Endothelial cell (in vitro differentiated cells): ENCODE results near the gene KRT12. TPM values are rescaled to one million over a fixed set of nuclear protein-coding genes. Genes with fewer than 3 reads are reported as not detected.

ENCODE experiments used
- DNase-seq: peaks from one replicate; pipeline ENCODE4 v3.0.0; 2021; ENCODE audit warnings: low spot score
- H3K27ac Mint-ChIP-seq: one replicate; pipeline ENCODE4 v1.8.0; 2021; ENCODE audit warnings: mixed read lengths, inconsistent platforms; ENCODE audit not compliant: unreplicated experiment
- H3K27me3 Mint-ChIP-seq: one replicate; pipeline ENCODE4 v1.8.0; 2021; ENCODE audit warnings: mild to moderate bottlenecking, moderate library complexity, mixed read lengths, inconsistent platforms; ENCODE audit not compliant: unreplicated experiment
- H3K36me3 Mint-ChIP-seq: one replicate; pipeline ENCODE4 v1.8.0; 2021; ENCODE audit warnings: mild to moderate bottlenecking, low read depth, mixed read lengths, inconsistent platforms; ENCODE audit not compliant: unreplicated experiment
- H3K4me1 Mint-ChIP-seq: one replicate; pipeline ENCODE4 v1.8.0; 2021; ENCODE audit warnings: mild to moderate bottlenecking, mixed read lengths, inconsistent platforms; ENCODE audit not compliant: unreplicated experiment
- H3K4me3 Mint-ChIP-seq: one replicate; pipeline ENCODE4 v1.8.0; 2021; ENCODE audit warnings: mild to moderate bottlenecking, mixed read lengths, inconsistent platforms; ENCODE audit not compliant: unreplicated experiment
- H3K9me3 Mint-ChIP-seq: one replicate; pipeline ENCODE4 v1.8.0; 2021; ENCODE audit warnings: mixed read lengths, inconsistent platforms; ENCODE audit not compliant: unreplicated experiment
- total RNA-seq: library from RNA; stranded (reverse); fragmentation: NEBNext Ultra II Directional; extraction: Animal tissue kit (Norgen Biotek cat#: 25700); gene quantifications from one replicate; pipeline ENCODE4 v1.2.1, GENCODE V29; 2021; ENCODE audit not compliant: unreplicated experiment
- TF ChIP-seq, protein P1 (sequence below): fragments of 200-600 bp; sonication (generic); IDR thresholded peaks from one replicate; pipeline ENCODE4 v1.5.0; 2021; ENCODE audit warnings: antibody characterized with exemption; ENCODE audit not compliant: unreplicated experiment

The KRT12 gene
- total RNA-seq, 1 donor from 2014 or later = not detected

DNA sequence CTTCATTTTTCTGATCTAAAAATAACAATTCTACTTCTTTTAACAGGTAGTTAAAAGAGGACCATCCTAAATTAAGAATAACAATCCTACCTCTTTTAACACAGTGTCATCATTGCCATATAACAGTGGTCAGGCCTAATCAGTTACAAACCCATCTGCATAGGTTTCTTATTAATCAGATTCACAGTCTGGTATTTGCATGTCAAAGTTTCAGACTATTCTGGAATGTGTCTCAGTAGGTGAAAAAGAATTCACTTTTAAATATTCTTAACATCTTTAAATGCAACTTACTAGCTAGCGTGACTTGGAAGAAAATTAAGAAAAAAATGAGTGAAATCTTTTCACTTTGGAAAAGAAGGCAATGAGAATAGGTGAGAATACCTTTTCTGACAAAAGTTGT lies 6.8 kb upstream of the KRT12 start:
- H3K9me3 Mint-ChIP-seq = no peaks in the 10 kb centered on the region
- DNase-seq = no peak
- no peaks in the 10 kb centered on the region for H3K4me1 Mint-ChIP-seq
- TF ChIP-seq, protein P1, sequence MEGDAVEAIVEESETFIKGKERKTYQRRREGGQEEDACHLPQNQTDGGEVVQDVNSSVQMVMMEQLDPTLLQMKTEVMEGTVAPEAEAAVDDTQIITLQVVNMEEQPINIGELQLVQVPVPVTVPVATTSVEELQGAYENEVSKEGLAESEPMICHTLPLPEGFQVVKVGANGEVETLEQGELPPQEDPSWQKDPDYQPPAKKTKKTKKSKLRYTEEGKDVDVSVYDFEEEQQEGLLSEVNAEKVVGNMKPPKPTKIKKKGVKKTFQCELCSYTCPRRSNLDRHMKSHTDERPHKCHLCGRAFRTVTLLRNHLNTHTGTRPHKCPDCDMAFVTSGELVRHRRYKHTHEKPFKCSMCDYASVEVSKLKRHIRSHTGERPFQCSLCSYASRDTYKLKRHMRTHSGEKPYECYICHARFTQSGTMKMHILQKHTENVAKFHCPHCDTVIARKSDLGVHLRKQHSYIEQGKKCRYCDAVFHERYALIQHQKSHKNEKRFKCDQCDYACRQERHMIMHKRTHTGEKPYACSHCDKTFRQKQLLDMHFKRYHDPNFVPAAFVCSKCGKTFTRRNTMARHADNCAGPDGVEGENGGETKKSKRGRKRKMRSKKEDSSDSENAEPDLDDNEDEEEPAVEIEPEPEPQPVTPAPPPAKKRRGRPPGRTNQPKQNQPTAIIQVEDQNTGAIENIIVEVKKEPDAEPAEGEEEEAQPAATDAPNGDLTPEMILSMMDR = no peak
- H3K4me3 Mint-ChIP-seq = no peak overlapping the region
- H3K36me3 Mint-ChIP-seq = no peaks in the 10 kb centered on the region
- H3K27ac Mint-ChIP-seq = no peak overlapping the region
- no peaks in the 10 kb centered on the region for H3K27me3 Mint-ChIP-seq

DNA sequence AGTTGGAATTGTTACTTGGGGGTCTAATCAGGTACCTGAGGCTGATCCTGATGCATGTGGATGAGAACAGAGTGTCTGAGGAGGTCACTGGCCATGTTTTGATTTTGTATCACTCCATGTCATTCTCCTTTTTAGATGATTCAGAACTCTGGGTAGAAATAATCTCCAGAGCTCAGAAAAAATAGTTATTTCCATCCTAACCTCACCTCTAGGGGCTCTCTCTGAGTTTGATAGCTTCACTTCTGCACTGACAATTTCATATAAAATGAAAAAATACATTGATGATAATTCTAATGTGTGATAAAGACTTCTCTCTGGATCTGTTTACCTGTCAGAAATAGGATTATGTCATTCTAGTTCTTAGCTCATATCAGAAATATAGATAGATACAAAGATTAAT lies 6.2 kb upstream of the KRT12 start:
- Mint-ChIP-seq H3K9me3 (no peaks in the 10 kb centered on the region), H3K27me3 (no peaks in the 10 kb centered on the region), H3K36me3 (no peaks in the 10 kb centered on the region), H3K4me3 (no peak overlapping the region), H3K4me1 (no peaks in the 10 kb centered on the region), H3K27ac (no peak overlapping the region)
- no peak for DNase-seq
- TF ChIP-seq, protein P1 = no peak

DNA sequence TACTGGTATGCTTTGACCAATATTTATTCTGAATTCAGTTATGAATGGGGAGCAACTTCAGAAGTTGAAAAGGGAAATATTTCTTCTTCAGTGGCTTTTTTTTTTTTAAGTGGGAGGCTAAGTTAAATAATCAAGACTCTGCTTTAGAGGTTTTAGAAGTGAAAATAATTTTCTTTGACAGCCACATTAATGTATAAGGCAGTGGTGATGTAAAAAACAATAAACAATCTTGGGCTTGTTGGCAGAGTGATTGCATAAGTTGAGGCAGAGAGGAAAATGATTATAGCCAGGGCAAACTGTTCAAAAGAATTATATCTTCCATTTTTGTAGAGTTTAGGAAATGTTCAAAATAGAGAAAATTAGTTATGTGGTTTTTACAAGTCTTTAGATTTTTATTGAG lies 5.4 kb upstream of the KRT12 start:
- Mint-ChIP-seq H3K27ac (no peak overlapping the region), H3K9me3 (no peaks in the 10 kb centered on the region), H3K4me1 (no peaks in the 10 kb centered on the region), H3K36me3 (no peaks in the 10 kb centered on the region), H3K27me3 (no peaks in the 10 kb centered on the region), H3K4me3 (no peak overlapping the region)
- TF ChIP-seq, protein P1 = no peak
- DNase-seq = no peak

DNA sequence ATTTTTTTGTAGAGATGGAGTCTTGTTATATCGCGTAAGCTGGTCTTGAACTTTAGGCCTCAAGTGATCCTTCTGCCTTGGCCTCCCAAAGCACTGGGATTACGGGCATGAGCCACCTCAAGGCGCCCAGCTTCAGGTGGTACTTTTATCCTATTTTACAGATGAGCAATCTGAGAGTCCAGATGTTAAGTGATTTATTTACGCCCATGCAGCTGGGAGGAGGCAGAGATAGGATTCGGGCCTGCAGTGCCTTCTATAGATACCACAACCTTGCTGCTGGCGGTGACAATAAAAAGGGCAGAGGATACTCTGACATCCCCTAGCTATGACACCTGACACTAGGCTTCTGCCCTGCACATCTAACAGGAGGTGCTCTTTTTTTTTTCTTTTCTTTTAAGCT lies 4.3 kb upstream of the KRT12 start:
- H3K27ac Mint-ChIP-seq = no peak overlapping the region
- DNase-seq = no peak
- H3K27me3 Mint-ChIP-seq = no peaks in the 10 kb centered on the region
- no peak overlapping the region for H3K4me3 Mint-ChIP-seq
- no peaks in the 10 kb centered on the region for H3K36me3 Mint-ChIP-seq
- TF ChIP-seq, protein P1 = no peak
- H3K4me1 Mint-ChIP-seq = no peaks in the 10 kb centered on the region
- H3K9me3 Mint-ChIP-seq = no peaks in the 10 kb centered on the region

DNA sequence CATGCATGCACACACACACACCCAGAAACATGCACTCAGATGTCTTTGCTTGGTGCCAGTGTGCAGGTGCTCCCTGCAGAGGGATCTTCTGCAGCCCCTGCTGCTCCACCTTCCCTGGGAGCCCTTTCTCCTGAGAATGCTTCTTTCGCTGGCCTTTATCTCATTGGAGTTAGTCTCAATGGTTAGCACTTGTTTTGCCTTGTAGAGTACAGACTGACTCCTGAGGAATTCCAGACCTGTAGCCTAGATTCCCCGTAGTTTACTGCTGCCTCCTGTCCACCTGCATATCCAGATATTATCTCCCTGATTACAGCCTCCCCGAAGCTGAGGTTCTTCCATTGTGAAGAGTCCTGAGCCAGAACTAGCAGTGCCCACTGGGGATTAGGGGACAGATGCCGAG lies 3.1 kb upstream of the KRT12 start:
- no peaks in the 10 kb centered on the region for H3K36me3 Mint-ChIP-seq
- DNase-seq = no peak
- H3K27me3 Mint-ChIP-seq = no peaks in the 10 kb centered on the region
- TF ChIP-seq, protein P1 = no peak
- no peaks in the 10 kb centered on the region for H3K4me1 Mint-ChIP-seq
- no peaks in the 10 kb centered on the region for H3K9me3 Mint-ChIP-seq
- H3K4me3 Mint-ChIP-seq = no peak overlapping the region
- no peak overlapping the region for H3K27ac Mint-ChIP-seq
